ENCODE measurements around the gene GNPTG. TPM values are rescaled to one million over a fixed set of nuclear protein-coding genes. Genes with fewer than 3 reads are reported as not detected.

Gene GNPTG
- total RNA-seq, 2 experiments from 2014 or later, result 27.6 to 32.0 TPM

GRCh38 chr16:1366060-1366711 is 14.5 kb downstream of the GNPTG start:
- Histone ChIP-seq H3K9me3 (ENCODE audit: control insufficient read depth in 1 of 2, insufficient read depth in 1 of 2, low read length in 2 of 2) (no peaks in the 10 kb centered on the region), H3K36me3 (ENCODE audit: insufficient read depth, low read length) (peaks cover 68% of the 10 kb centered on the region), H3K4me1 (ENCODE audit: insufficient read depth, low read length) (no peaks in the 10 kb centered on the region), H3K4me3 (ENCODE audit: low read length) (no peak overlapping the region), H3K27me3 (ENCODE audit: control insufficient read depth in 1 of 2, insufficient read depth in 2 of 2, low read length in 2 of 2) (no peaks in the 10 kb centered on the region), H3K27ac (ENCODE audit: low read depth in 1 of 2, low read length in 2 of 2) (no peak overlapping the region)
- POLR2A ChIA-PET, result no interaction called here
- H3K4me3 Mint-ChIP-seq, result no peak overlapping the region
- ATAC-seq (ENCODE audit: poor library complexity), result no peak
- intact Hi-C loops (cut with DNase I, micrococcal nuclease), result no loop called here
- H3K36me3 Mint-ChIP-seq (ENCODE audit: low read depth), result peaks cover 43% of the 10 kb centered on the region
- H3K4me1 Mint-ChIP-seq (ENCODE audit: low read depth), result no peaks in the 10 kb centered on the region
- CTCF ChIA-PET, result no interaction called here
- no peak overlapping the region for H3K27ac Mint-ChIP-seq
- no peaks in the 10 kb centered on the region for H3K27me3 Mint-ChIP-seq
- H3K9me3 Mint-ChIP-seq, result no peaks in the 10 kb centered on the region
- no peak for TF ChIP-seq CTCF (IDR thresholded peaks at IDR 0.05)
- DNase-seq, result no peak

GRCh38 chr16:1366712-1367299 is 15.1 kb downstream of the GNPTG start:
- no peak overlapping the region for H3K27ac ChIP-seq (ENCODE audit: low read depth in 1 of 2, low read length in 2 of 2)
- DNase-seq, result no peak
- peaks cover 68% of the 10 kb centered on the region for H3K36me3 ChIP-seq (ENCODE audit: insufficient read depth, low read length)
- no peaks in the 10 kb centered on the region for H3K4me1 ChIP-seq (ENCODE audit: insufficient read depth, low read length)
- intact Hi-C loops (cut with DNase I, micrococcal nuclease), result no loop called here
- no peak for ATAC-seq (ENCODE audit: poor library complexity)
- no peak overlapping the region for H3K4me3 ChIP-seq (ENCODE audit: low read length)
- Mint-ChIP-seq H3K4me3 (no peak overlapping the region), H3K4me1 (ENCODE audit: low read depth) (no peaks in the 10 kb centered on the region), H3K9me3 (no peaks in the 10 kb centered on the region), H3K36me3 (ENCODE audit: low read depth) (peaks cover 43% of the 10 kb centered on the region), H3K27ac (no peak overlapping the region), H3K27me3 (no peaks in the 10 kb centered on the region)
- ChIA-PET POLR2A (no interaction called here), CTCF (no interaction called here)
- no peaks in the 10 kb centered on the region for H3K9me3 ChIP-seq (ENCODE audit: control insufficient read depth in 1 of 2, insufficient read depth in 1 of 2, low read length in 2 of 2)
- H3K27me3 ChIP-seq (ENCODE audit: control insufficient read depth in 1 of 2, insufficient read depth in 2 of 2, low read length in 2 of 2), result no peaks in the 10 kb centered on the region
- no peak for TF ChIP-seq CTCF (IDR thresholded peaks at IDR 0.05)

- Mint-ChIP-seq H3K9me3 (no peaks in the 10 kb centered on the region), H3K4me3 (no peak overlapping the region), H3K4me1 (ENCODE audit: low read depth) (no peaks in the 10 kb centered on the region), H3K36me3 (ENCODE audit: low read depth) (peaks cover 40% of the 10 kb centered on the region), H3K27ac (no peak overlapping the region), H3K27me3 (no peaks in the 10 kb centered on the region)
- H3K4me3 ChIP-seq (ENCODE audit: low read length), result no peak overlapping the region
- no peak for ATAC-seq (ENCODE audit: poor library complexity)
- H3K4me1 ChIP-seq (ENCODE audit: insufficient read depth, low read length), result no peaks in the 10 kb centered on the region
- peaks cover 62% of the 10 kb centered on the region for H3K36me3 ChIP-seq (ENCODE audit: insufficient read depth, low read length)
- ChIA-PET POLR2A (no interaction called here), CTCF (no interaction called here)
- no peaks in the 10 kb centered on the region for H3K9me3 ChIP-seq (ENCODE audit: control insufficient read depth in 1 of 2, insufficient read depth in 1 of 2, low read length in 2 of 2)
- no peak overlapping the region for H3K27ac ChIP-seq (ENCODE audit: low read depth in 1 of 2, low read length in 2 of 2)
- no peak for TF ChIP-seq CTCF (IDR thresholded peaks at IDR 0.05)
- no peaks in the 10 kb centered on the region for H3K27me3 ChIP-seq (ENCODE audit: control insufficient read depth in 1 of 2, insufficient read depth in 2 of 2, low read length in 2 of 2)
- DNase-seq, result no peak
- intact Hi-C loops (cut with DNase I, micrococcal nuclease), result no loop called here
Measured at GRCh38 chr16:1367486-1368174, 15.9 kb downstream of the GNPTG start.
